Activated effector memory CD4-positive, alpha-beta T cell treated with Interleukin-2 at 50 U/mL for 16 hours (primary cell): Measurements from ENCODE around the gene ALG11.
"Not testable (repeated sequence)": the region's sequence is repeated elsewhere in the genome, so short reads cannot be mapped to it uniquely, and the experiment has no call there.

Experiments used
- DNase-seq: peaks from one replicate; pipeline ENCODE4 v3.0.0-alpha.2; 2020

ALG11 gene

GRCh38 chr13:52011632-52012511 lies at the start of gene ALG11:
TSS of gene ALG11 (plus strand) at chr13:52012398. CDS start at chr13:52012419, 21 bp downstream.
- peak; percentile 99 for DNase-seq

GRCh38 chr13:51966186-51966585 lies 46.0 kb upstream of the ALG11 start:
- no peak for DNase-seq

GRCh38 chr13:51967482-51968446 lies 44.4 kb upstream of the ALG11 start:
- DNase-seq: no peak

- DNase-seq: no peak
These were observed 41.8 kb upstream of the ALG11 start for GRCh38 chr13:51970349-51970748.

- no peak for DNase-seq
These were observed 40.4 kb upstream of the ALG11 start for GRCh38 chr13:51971520-51972426.

GRCh38 chr13:51974482-51974881 lies 37.7 kb upstream of the ALG11 start:
- DNase-seq: no peak

- DNase-seq: no peak
These were observed 35.8 kb upstream of the ALG11 start for GRCh38 chr13:51976423-51976822.

- no peak for DNase-seq
These were observed 35.3 kb upstream of the ALG11 start for GRCh38 chr13:51976890-51977289.

GRCh38 chr13:51977625-51978024 lies 34.6 kb upstream of the ALG11 start:
- no peak for DNase-seq

- no peak for DNase-seq
These were observed 33.2 kb upstream of the ALG11 start for GRCh38 chr13:51978796-51979556.

- no peak for DNase-seq
These were observed 31.3 kb upstream of the ALG11 start for GRCh38 chr13:51980908-51981307.

GRCh38 chr13:51981355-51981754 lies 30.8 kb upstream of the ALG11 start:
- DNase-seq: no peak

GRCh38 chr13:51983292-51983691 lies 28.9 kb upstream of the ALG11 start:
- not testable (repeated sequence) for DNase-seq

- DNase-seq: not testable (repeated sequence)
These were observed 27.3 kb upstream of the ALG11 start for GRCh38 chr13:51984904-51985303.

GRCh38 chr13:51988988-51989618 lies 23.1 kb upstream of the ALG11 start:
- DNase-seq: no peak

- no peak for DNase-seq
These were observed 18.5 kb upstream of the ALG11 start for GRCh38 chr13:51993713-51994112.

- no peak for DNase-seq
These were observed 16.3 kb upstream of the ALG11 start for GRCh38 chr13:51995677-51996551.

GRCh38 chr13:51996641-51997040 lies 15.6 kb upstream of the ALG11 start:
- no peak for DNase-seq

GRCh38 chr13:51997186-51997585 lies 15.0 kb upstream of the ALG11 start:
- no peak for DNase-seq
